SK-N-MC (cell line): ENCODE measurements around the gene PDE4D.

Experiments used
- EZH2 ChIP-seq: fragments of 200-600 bp; sonication (generic); IDR thresholded peaks from one replicate; pipeline ENCODE4 v1.6.1; 2017; ENCODE audit warnings: antibody characterized with exemption
- FOXP2 ChIP-seq: optimal IDR thresholded peaks from 2 replicates; pipeline ENCODE3; 2011; ENCODE audit warnings: mild to moderate bottlenecking, moderate library complexity; ENCODE audit not compliant: insufficient read depth; ENCODE audit errors: extremely low read length, control extremely low read depth
- POLR2AphosphoS5 ChIP-seq: IDR thresholded peaks from 2 replicates; pipeline ENCODE4 v1.6.1; 2012; ENCODE audit warnings: mild to moderate bottlenecking, low read depth, low read length, borderline replicate concordance

GRCh38 chr5:59893429-59894227 is at the start of gene PDE4D:
- TF ChIP-seq EZH2 = no peak
- TF ChIP-seq POLR2AphosphoS5 = no peak
- TF ChIP-seq FOXP2 = no peak
